SK-N-MC (cell line): Measurements from ENCODE around the gene ENHO.

ENCODE experiments used
- EZH2 ChIP-seq: fragments of 200-600 bp; sonication (generic); IDR thresholded peaks from one replicate; pipeline ENCODE4 v1.6.1; 2017; ENCODE audit warnings: antibody characterized with exemption
- POLR2AphosphoS5 ChIP-seq: IDR thresholded peaks from 2 replicates; pipeline ENCODE4 v1.6.1; 2012; ENCODE audit warnings: mild to moderate bottlenecking, low read depth, low read length, borderline replicate concordance

GRCh38 chr9:34553511-34554021 is 30.8 kb upstream of the ENHO start:
- TF ChIP-seq EZH2 (no peak), POLR2AphosphoS5 (no peak)
